Forelimb muscle (tissue), 1 donor: ENCODE data around the gene LDB1. TPM values are rescaled to one million over a fixed set of nuclear protein-coding genes. Genes with fewer than 3 reads are reported as not detected.

ENCODE experiments used
- DNase-seq: peaks from one replicate; pipeline ENCODE4 v3.0.0-alpha.2; 2013; ENCODE audit warnings: low read depth
- polyA plus RNA-seq: library from polyadenylated mRNA; unstranded; fragments of 120-200 nt; gene quantifications from one replicate; pipeline ENCODE4 v1.2.1, GENCODE V29; 2013; ENCODE audit not compliant: insufficient read length

LDB1 gene
- polyA plus RNA-seq, 1 donor: 83.9 TPM

- DNase-seq: no peak
These were observed 6.8 kb downstream of the LDB1 start for GRCh38 chr10:102113261-102113955.

- no peak for DNase-seq
These were observed 7.9 kb downstream of the LDB1 start for GRCh38 chr10:102112210-102112817.

- no peak for DNase-seq
These were observed 8.9 kb downstream of the LDB1 start for GRCh38 chr10:102111276-102111675.

- DNase-seq: no peak
These were observed 10.7 kb downstream of the LDB1 start for GRCh38 chr10:102109166-102110116.

GRCh38 chr10:102106998-102107397 is 13.2 kb downstream of the LDB1 start:
- no peak for DNase-seq

GRCh38 chr10:102102421-102102820 is 17.7 kb downstream of the LDB1 start:
- DNase-seq: no peak

- DNase-seq: no peak
These were observed 19.0 kb downstream of the LDB1 start for GRCh38 chr10:102101152-102101551.

- no peak for DNase-seq
These were observed 23.7 kb downstream of the LDB1 start for GRCh38 chr10:102096449-102096848.

GRCh38 chr10:102090772-102091171 is 29.4 kb downstream of the LDB1 start:
- no peak for DNase-seq

- DNase-seq: no peak
These were observed 34.0 kb downstream of the LDB1 start for GRCh38 chr10:102086196-102086595.

GRCh38 chr10:102085336-102085735 is 34.8 kb downstream of the LDB1 start:
- DNase-seq: no peak

GRCh38 chr10:102083541-102083940 is 36.6 kb downstream of the LDB1 start:
- no peak for DNase-seq

GRCh38 chr10:102072673-102073527 is 47.3 kb downstream of the LDB1 start:
- no peak for DNase-seq

- DNase-seq: no peak
These were observed 51.1 kb downstream of the LDB1 start for GRCh38 chr10:102069071-102069470.

GRCh38 chr10:102068216-102068615 is 52.0 kb downstream of the LDB1 start:
- no peak for DNase-seq

GRCh38 chr10:102067091-102067916 is 52.9 kb downstream of the LDB1 start:
- DNase-seq: no peak

- no peak for DNase-seq
These were observed 53.6 kb downstream of the LDB1 start for GRCh38 chr10:102066399-102067088.

GRCh38 chr10:102065561-102066398 is 54.4 kb downstream of the LDB1 start:
- no peak for DNase-seq
